Measurements from ENCODE around the gene SOX5. TPM values are rescaled to one million over a fixed set of nuclear protein-coding genes. Genes with fewer than 3 reads are reported as not detected.

The SOX5 gene
- total and polyA plus RNA-seq, 2 experiments from 2014 or later, result 1.0 to 4.7 TPM

GRCh38 chr12:23694307-23694706, 255.2 kb downstream of the SOX5 start:
- Mint-ChIP-seq H3K9me3 (no peaks in the 10 kb centered on the region), H3K27ac (no peak overlapping the region), H3K36me3 (ENCODE audit: low read depth) (no peaks in the 10 kb centered on the region), H3K27me3 (ENCODE audit: insufficient read depth, low read depth, poor library complexity) (no peaks in the 10 kb centered on the region), H3K4me1 (0 out of 3 replicates have a peak, but pooled peaks cover 3% of the 10 kb centered on the region), H3K4me3 (no peak overlapping the region)
- no peaks in the 10 kb centered on the region for H3K27me3 ChIP-seq (ENCODE audit: insufficient read depth)
- H3K36me3 ChIP-seq (ENCODE audit: insufficient read depth), result no peaks in the 10 kb centered on the region
- H4K20me1 ChIP-seq (replicated peaks; ENCODE audit: insufficient read depth), result no peaks in the 10 kb centered on the region
- ATAC-seq, result no peak
- no peaks in the 10 kb centered on the region for H3K9me2 ChIP-seq (ENCODE audit: insufficient read depth)
- no peaks in the 10 kb centered on the region for H3F3A ChIP-seq (replicated peaks; ENCODE audit: low read depth)
- DNase-seq (ENCODE audit: low spot score), result no peak
- TF ChIP-seq REST (IDR thresholded peaks at IDR 0.05; ENCODE audit: unreplicated experiment), result no peak
- H3K4me3 ChIP-seq, result no peak overlapping the region
- H3K4me2 ChIP-seq, result no peak overlapping the region
- no peak overlapping the region for H2AFZ ChIP-seq
- no peaks in the 10 kb centered on the region for H3K4me1 ChIP-seq (ENCODE audit: insufficient read depth)
- H3K27ac ChIP-seq (ENCODE audit: low read depth), result no peak overlapping the region
- no peaks in the 10 kb centered on the region for H3K79me2 ChIP-seq (replicated peaks; ENCODE audit: insufficient read depth)

- no peak overlapping the region for H3K27ac ChIP-seq (ENCODE audit: low read depth)
- no peak overlapping the region for H3K4me3 Mint-ChIP-seq
- no peak overlapping the region for H2AFZ ChIP-seq
- H3K36me3 Mint-ChIP-seq (ENCODE audit: low read depth), result no peaks in the 10 kb centered on the region
- H3K4me1 Mint-ChIP-seq, result peaks cover 11% of the 10 kb centered on the region; the same call in 2 of the 3 replicates
- no peak overlapping the region for H3K4me3 ChIP-seq
- no peaks in the 10 kb centered on the region for H4K20me1 ChIP-seq (replicated peaks; ENCODE audit: insufficient read depth)
- no peaks in the 10 kb centered on the region for H3K9me3 Mint-ChIP-seq
- H3K4me1 ChIP-seq (ENCODE audit: insufficient read depth), result no peaks in the 10 kb centered on the region
- ATAC-seq (no peak), DNase-seq (ENCODE audit: low spot score) (no peak)
- no peaks in the 10 kb centered on the region for H3K9me2 ChIP-seq (ENCODE audit: insufficient read depth)
- H3K27ac Mint-ChIP-seq, result no peak overlapping the region
- H3K36me3 ChIP-seq (ENCODE audit: insufficient read depth), result no peaks in the 10 kb centered on the region
- H3K27me3 ChIP-seq (ENCODE audit: insufficient read depth), result no peaks in the 10 kb centered on the region
- no peaks in the 10 kb centered on the region for H3K27me3 Mint-ChIP-seq (ENCODE audit: insufficient read depth, low read depth, poor library complexity)
- no peak overlapping the region for H3K4me2 ChIP-seq
- H3K79me2 ChIP-seq (replicated peaks; ENCODE audit: insufficient read depth), result no peaks in the 10 kb centered on the region
- no peaks in the 10 kb centered on the region for H3F3A ChIP-seq (replicated peaks; ENCODE audit: low read depth)
- no peak for TF ChIP-seq CREB1 (CRISPR knock-in tag; IDR thresholded peaks at IDR 0.05; ENCODE audit: low read depth)
- no peak for TF ChIP-seq POLR2AphosphoS5 (IDR thresholded peaks at IDR 0.05; ENCODE audit: low read depth)
- no peak for TF ChIP-seq JUNB (IDR thresholded peaks at IDR 0.05; ENCODE audit: unreplicated experiment)
- TF ChIP-seq ZNF462 (CRISPR knock-in tag; IDR thresholded peaks at IDR 0.05), result no peak
- TF ChIP-seq ZNF114 (CRISPR knock-in tag; IDR thresholded peaks at IDR 0.05), result no peak
- no peak for TF ChIP-seq ZNF331 (CRISPR knock-in tag; IDR thresholded peaks at IDR 0.05; ENCODE audit: low read depth)
- no peak for TF ChIP-seq CTCF (conservative IDR thresholded peaks at IDR 0.05; ENCODE audit: low read depth in 2 of 2)
- TF ChIP-seq ETS1 (IDR thresholded peaks at IDR 0.05), result no peak
- TF ChIP-seq STAT1 (IDR thresholded peaks at IDR 0.05; ENCODE audit: unreplicated experiment), result no peak
Measured at GRCh38 chr12:23687947-23688346, 261.5 kb downstream of the SOX5 start.
